ENCODE data around the gene TDRD7.

GRCh38 chr9:97515662-97516061 is 103.8 kb downstream of the TDRD7 start:
- TF ChIP-seq NR2C2 (CRISPR knock-in tag; IDR thresholded peaks at IDR 0.05; ENCODE audit: borderline replicate concordance) (no peak), POLR2A (IDR thresholded peaks at IDR 0.05; ENCODE audit: insufficient read depth in 1 of 2, low read depth in 2 of 2, low read length in 2 of 2) (no peak), FOXA1 (IDR thresholded peaks at IDR 0.05) (no peak), FOXA1 (CRISPR knock-in tag; IDR thresholded peaks at IDR 0.05) (no peak), FOSL1 (CRISPR knock-in tag; IDR thresholded peaks at IDR 0.05; ENCODE audit: borderline replicate concordance) (no peak), FOXM1 (CRISPR knock-in tag; IDR thresholded peaks at IDR 0.05) (no peak), JUND (CRISPR knock-in tag; IDR thresholded peaks at IDR 0.05) (no peak), EP300 (IDR thresholded peaks at IDR 0.05; ENCODE audit: low read depth in 2 of 2, low read length in 2 of 2) (no peak), EP300 (CRISPR knock-in tag; IDR thresholded peaks at IDR 0.05; ENCODE audit: borderline replicate concordance) (no peak), TCF7 (IDR thresholded peaks at IDR 0.05; ENCODE audit: low read depth) (no peak), ZNF501 (CRISPR knock-in tag; IDR thresholded peaks at IDR 0.05) (no peak), POLR2AphosphoS2 (IDR thresholded peaks at IDR 0.05; ENCODE audit: low read depth, low read length) (no peak)
- TF ChIP-seq, protein P1, sequence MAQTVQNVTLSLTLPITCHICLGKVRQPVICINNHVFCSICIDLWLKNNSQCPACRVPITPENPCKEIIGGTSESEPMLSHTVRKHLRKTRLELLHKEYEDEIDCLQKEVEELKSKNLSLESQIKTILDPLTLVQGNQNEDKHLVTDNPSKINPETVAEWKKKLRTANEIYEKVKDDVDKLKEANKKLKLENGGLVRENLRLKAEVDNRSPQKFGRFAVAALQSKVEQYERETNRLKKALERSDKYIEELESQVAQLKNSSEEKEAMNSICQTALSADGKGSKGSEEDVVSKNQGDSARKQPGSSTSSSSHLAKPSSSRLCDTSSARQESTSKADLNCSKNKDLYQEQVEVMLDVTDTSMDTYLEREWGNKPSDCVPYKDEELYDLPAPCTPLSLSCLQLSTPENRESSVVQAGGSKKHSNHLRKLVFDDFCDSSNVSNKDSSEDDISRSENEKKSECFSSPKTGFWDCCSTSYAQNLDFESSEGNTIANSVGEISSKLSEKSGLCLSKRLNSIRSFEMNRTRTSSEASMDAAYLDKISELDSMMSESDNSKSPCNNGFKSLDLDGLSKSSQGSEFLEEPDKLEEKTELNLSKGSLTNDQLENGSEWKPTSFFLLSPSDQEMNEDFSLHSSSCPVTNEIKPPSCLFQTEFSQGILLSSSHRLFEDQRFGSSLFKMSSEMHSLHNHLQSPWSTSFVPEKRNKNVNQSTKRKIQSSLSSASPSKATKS (CRISPR knock-in tag; IDR thresholded peaks at IDR 0.05), result no peak

Data from HepG2 (cell line).